ENCODE results near the gene NUPR2.

DNA sequence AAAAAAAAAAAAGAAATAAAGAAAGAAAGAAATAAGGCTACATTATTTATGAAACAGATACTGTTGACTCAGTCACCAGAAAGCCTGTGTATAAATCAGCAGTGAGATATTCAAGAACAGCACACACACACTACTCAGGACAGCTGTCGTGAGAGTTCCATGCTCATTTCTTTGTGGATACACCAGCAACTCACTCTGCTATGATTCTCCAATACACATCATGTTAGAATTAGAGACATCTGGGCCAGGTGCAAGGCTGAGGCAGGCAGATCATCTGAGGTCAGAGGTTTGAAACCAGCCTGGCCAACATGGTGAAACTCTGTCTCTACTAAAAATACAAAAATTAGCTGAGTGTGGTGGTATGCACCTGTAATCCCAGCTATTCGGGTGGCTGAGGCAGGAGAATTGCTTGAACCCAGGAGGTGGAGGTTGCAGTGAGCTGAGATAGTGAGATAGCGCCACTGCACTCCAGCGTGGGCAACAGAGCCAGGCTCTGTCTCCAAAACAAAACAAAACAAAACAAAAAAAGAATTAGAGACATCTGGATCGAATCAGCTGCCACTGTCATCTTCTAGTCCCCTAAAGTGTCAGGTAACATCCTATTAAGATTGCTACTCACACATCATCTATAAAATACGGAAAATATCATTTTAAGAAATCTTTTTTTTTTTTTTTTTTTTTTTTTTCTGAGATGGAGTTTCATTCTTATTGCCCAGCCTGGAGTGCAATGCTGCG is 11.2 kb upstream of the NUPR2 start:
- no peak for TF ChIP-seq CTCF (IDR thresholded peaks at IDR 0.05; ENCODE audit: low read depth, low read length, missing input control)
- no peak for TF ChIP-seq YY1 (IDR thresholded peaks at IDR 0.05)
- TF ChIP-seq SP1 (IDR thresholded peaks at IDR 0.05) = no peak

Data from liver (tissue), 3 donors.